GM19463 (cell line): ENCODE data around the gene COL24A1.
"Not testable (repeated sequence)": the region's sequence is repeated elsewhere in the genome, so short reads cannot be mapped to it uniquely, and the experiment has no call there.

Experiments used
- ATAC-seq: cut with Tn5 transposase; IDR thresholded peaks from one replicate; pipeline ENCODE4 v1.9.1; 2021; ENCODE audit warnings: mild to moderate bottlenecking, moderate library complexity; ENCODE audit not compliant: unreplicated experiment

The COL24A1 gene

DNA sequence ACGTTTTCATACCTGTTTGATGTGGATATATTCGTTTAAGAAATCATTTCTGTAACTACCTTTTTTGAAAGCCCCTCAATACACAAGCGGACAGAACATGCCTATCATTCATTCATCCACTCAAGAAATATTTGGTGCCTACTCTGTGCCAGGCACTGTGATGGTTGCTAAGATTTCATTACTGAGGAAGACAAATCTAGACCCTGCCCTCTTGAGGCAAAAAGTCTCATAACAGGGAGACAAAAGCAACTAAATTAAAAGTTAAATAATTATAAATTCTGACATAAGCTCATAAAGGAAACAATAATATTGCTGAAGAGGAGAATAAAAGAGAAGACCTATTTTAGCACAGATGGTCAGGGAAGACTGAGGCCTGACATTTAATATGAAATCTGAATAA is 244.8 kb downstream of the COL24A1 start:
- ATAC-seq = no peak

DNA sequence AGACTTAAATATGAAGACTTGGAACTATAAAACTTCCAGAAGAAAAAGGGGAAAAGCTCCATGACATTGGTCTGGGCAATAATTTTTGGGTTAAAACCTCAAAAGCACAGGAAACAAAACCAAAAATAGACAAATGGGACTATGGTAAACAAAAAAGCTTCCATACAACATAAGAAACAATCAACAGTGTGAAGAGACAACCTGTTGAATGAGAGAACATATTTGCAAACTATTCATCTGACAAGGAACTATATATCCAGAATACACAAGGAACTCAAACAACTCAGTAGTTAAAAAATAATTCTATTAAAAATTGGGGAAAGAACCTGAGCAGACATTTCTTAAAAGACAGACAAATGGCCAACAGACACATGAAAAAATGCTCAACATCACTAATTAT is 255.7 kb downstream of the COL24A1 start:
- ATAC-seq = no peak

GRCh38 chr1:85898861-85899260 is 257.7 kb downstream of the COL24A1 start:
- ATAC-seq = no peak

DNA sequence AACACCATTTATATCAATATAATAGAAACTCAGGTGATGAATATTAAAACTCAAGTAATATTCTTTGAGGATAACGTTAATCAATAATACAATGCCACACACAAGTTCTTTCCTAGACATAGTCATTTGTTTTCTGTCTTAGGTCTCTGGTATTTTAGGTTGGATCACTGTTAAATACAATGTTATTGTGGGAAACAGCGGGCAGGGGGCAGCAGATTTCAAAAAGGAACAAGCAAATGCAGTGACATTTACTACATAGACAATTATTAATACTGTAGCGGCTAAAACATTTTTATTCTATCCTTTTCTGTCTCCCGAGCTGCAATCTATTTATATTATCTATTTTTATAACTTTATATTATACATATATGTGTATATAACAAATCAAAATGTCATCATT is 261.9 kb downstream of the COL24A1 start:
- peak; percentile 76 for ATAC-seq

- ATAC-seq = no peak
Observed at GRCh38 chr1:85892366-85892765, 264.2 kb downstream of the COL24A1 start.

DNA sequence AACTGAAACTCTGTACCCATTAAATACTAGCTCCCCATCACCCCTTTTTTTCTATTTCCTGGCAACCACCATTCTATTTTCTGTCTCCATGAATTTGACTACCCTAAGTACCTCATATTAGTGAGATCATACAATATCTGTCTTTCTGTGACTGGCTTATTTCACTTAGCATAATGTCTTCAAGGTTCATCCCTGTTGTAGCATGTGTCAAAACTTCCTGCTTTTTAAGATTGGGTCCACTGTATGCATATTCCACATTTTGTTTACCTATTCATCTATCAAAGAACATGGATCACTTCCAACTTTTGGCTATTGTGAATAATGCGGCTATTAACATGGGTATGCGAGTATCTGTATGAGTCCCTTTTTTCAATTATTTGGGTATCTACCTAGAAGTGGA is 266.7 kb downstream of the COL24A1 start:
- ATAC-seq = no peak

DNA sequence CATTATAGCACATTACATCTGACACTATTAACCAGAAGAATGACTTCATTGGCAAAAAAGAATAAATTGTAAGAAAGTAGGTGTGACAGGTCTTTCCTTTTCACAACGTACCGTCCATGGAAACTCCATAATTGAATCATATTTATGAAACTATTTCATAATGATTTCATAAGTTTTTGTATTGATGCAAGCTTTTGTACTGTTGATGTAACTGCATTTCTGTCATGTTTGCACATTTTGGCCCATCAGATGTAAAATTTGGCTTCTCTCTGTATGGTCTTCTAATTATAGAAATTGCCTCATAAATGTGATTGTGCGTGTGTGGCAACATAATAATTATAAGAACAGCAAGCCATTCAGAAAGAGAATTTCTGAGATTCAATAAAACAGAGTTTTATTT is 267.7 kb downstream of the COL24A1 start:
- no peak for ATAC-seq

DNA sequence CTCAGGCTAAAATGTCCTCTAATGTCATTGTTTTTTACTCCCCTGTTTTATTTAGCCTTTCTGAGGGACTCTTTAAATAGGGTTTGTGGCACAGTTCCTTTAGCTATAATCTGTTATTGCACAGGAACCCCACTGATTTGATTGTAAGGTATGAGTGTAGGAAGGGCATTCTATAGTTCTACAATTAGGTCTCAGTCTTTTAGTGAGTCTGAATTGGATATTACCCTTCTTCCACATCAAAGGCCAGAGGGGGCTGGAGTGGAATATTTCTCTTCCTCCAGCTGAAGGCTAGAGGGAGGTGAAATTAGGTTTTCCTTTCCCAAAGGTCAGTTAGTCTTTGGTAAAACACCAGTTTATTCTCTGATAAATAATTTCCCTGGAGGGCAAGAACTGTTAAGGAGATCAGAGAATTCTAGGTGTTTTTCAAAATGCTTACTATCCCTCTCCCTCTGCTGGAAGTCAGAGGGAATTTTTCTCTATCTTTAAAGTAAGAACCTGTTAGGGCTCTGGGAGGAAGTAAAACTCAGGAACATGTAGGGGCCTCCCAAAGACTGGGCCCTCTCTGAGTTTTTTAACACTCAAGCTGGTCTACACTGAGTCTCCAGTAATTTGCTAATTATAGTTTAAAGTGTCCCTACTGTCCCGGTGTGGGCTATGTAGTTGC is 272.1 kb downstream of the COL24A1 start:
- ATAC-seq = no peak

DNA sequence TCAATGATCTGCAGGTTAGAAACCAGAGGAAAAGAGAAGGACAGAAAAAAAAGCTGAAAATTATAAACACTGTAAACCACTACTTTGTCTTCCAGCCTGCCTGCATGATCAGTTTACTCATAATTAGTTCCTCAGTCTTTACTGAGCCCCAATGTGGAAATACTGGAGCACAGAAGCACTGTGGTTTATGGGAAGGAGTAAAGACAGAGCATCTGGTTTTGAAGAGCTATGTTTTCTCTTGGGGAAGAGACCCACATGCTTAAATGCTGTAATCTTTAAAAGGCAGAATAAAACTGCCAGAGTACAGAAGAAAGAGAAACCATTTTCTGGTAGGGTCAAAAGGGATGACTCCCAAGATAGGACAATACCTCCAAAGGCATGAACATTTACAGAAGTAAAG is 289.4 kb downstream of the COL24A1 start:
- no peak for ATAC-seq

- ATAC-seq = no peak
Observed at GRCh38 chr1:85865213-85865612, 291.4 kb downstream of the COL24A1 start.

DNA sequence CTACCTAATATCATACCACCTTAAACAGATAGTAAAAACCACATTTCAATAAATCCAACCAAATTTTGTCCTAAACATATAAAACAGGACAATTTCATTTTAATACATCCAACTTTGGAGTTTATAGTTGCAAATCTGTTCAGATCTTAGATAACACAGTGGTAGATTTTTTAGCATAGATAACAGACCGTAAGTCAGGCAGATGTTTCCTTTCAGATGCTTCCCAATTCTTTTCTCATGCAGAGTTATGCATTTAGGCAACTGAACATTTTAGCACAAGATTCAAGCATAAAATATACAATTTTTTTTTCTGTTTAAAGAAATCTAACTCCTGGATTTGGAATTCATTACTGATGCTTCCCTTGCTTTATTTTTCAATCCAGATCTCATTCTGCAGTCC is 291.8 kb downstream of the COL24A1 start:
- ATAC-seq = no peak

DNA sequence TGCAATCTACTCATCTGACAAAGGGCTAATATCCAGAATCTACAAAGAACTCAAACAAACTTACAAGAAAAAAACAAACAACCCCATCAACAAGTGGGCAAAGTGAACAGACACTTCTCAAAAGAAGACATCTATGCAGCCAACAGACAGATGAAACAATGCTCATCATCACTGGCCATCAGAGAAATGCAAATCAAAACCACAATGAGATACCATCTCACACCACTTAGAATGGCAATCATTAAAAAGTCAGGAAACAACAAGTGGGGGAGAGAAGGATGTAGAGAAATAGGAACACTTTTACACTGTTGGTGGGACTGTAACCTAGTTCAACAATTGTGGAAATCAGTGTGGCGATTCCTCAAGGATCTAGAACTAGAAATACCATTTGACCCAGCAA is 292.9 kb downstream of the COL24A1 start:
- ATAC-seq = not testable (repeated sequence)

DNA sequence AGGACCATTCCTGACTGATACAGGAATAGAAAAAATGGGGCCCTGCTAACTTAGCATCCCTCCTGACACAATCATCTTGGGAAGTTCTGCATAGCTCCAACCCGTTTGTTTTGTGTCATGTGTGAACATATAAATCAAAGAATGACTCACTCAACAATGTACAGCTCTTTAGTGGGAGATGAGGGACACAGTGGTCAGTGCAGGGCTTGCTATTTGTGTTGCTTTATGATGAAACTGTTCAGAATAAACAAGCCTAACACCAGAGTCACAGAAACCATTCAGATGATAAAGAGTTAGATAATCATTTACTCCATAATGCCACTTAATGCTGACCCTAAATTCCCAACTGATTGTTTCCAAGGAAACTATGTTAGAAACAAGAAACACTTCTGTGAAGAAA is 294.1 kb downstream of the COL24A1 start:
- no peak for ATAC-seq

DNA sequence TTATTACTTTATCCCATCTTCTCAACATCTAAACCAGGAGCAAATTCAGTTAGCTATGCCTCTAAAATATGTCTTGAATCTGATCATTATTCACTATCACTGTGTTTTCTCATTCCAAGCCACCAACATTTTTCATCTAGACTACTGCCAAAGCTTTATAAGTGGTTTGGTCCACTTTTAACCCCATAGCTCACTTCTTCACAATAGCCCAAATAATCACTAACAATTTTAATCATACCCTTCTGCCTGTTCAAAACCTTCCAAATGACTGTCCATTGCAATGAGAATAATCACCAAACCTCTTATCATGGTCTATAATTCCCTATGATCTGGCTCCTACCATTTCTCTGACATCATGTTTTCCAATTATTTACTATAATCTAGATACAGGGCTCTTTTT is 298.6 kb downstream of the COL24A1 start:
- no peak for ATAC-seq

DNA sequence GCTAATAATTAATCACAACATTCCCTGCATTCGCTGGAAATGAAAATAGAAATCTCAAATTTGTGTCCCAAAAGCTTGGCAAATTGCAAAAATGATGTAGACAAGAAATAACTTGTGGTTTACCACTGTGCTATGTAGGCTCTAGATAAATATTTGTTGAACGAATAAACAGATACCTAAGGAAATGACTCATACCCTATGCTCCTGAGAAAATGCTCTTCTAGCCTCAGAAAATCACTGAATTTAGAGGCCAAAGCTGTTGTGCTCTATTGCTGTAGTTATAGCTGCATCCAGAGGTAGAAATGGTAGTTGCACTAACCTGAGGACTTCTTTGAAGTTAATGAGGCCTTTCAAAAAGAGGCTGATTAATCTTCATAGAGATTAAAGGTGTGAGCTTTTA is 306.3 kb downstream of the COL24A1 start:
- ATAC-seq = no peak

DNA sequence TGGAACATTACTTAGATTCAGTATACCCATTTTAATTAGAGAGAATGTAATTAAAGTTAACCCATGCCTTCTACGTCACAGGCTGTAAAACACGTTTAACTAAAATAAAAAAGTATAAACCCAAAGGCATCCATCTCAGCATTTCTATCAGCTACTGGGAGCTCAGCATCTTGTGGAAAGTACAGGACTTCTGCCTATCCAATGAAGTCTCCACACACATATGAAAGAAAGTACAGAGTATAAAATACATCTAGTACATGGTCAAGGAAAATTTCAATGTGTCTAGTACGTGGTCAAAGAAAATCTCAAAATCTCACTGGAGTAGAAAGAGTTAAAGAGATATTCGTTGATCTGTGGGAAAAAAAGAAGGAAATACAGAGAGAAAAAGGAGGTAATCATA is 306.9 kb downstream of the COL24A1 start:
- ATAC-seq = no peak

DNA sequence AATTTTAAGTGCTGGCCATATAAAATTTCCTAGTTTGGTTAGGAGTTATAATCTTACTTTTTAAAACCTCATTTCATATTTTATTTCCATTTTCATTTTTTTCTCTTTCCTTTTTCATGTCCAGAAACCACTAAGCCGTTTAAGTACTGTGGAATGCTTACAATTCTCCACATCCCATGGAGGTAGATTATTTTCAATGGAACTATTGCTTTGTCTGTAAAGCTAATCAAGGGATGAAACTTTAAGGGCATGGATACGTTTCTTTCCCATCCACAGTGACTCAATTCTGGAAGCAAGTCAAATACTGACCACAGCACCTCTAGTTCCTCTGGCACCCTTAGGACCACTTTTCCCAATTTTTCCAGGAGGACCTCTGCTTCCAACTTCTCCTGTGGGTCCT is 309.2 kb downstream of the COL24A1 start:
- no peak for ATAC-seq

DNA sequence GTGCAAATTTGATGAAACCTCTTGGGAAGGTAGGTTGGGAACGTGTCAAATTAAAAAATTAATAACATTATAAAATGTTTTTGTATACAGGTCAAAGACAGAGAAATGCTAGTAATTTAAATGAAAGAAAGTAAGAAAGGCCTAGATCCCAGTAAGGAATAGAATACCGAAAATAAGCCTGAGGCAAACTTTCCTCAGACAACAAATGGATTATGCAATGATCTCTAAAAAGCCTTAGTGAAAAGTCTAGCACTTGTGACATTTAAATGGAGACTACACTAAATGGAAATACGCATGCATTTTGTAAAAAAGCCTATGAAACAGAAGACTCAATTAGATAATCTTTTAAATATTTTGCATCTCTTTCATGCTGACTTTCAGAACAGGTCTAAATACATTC is 309.9 kb downstream of the COL24A1 start:
- ATAC-seq = no peak

- ATAC-seq = no peak
Observed at GRCh38 chr1:85839459-85839858, 317.1 kb downstream of the COL24A1 start.

- peak; percentile 85 for ATAC-seq
Observed at GRCh38 chr1:85838238-85838637, 318.3 kb downstream of the COL24A1 start.

DNA sequence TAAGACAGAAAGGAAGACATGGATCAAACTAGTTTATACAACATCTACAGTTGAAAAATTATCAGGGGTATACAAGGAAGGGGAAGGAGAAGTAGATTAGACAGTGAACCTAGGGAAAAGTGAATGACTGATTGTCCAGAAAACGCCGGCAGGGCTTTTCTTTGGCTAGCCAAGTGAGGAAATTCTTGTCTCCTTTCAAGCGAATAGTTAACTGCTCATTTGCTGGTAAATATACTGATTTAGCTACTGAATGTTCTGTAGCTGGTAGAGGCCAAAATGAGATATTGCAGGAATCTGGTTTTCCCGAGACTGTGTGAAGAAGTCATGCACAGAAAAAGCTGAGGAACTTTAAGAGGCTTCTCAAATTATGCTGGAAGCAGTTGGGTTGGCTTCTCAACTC is 319.8 kb downstream of the COL24A1 start:
- no peak for ATAC-seq

GRCh38 chr1:85833165-85833564 is 323.4 kb downstream of the COL24A1 start:
- not testable (repeated sequence) for ATAC-seq

DNA sequence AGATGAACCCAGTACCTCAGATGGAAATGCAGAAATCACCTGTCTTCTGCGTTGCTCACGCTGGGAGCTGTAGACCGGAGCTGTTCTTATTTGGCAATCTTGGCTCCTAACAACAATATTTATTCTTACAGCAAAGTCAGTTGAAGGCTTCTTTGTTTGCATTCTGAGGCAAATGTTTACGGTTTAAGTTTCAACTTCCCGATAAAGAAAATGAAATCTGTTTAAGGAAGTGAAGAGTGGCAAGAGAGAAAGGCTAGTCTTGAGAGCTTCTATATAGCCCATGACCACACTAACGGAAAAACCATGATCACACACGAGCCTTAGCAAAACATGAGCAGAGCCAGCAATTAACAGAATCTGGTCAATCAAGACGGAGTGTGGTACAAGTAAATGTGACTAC is 325.7 kb downstream of the COL24A1 start:
- no peak for ATAC-seq
